ENCODE data around the gene GABRG3.

Gene GABRG3

DNA sequence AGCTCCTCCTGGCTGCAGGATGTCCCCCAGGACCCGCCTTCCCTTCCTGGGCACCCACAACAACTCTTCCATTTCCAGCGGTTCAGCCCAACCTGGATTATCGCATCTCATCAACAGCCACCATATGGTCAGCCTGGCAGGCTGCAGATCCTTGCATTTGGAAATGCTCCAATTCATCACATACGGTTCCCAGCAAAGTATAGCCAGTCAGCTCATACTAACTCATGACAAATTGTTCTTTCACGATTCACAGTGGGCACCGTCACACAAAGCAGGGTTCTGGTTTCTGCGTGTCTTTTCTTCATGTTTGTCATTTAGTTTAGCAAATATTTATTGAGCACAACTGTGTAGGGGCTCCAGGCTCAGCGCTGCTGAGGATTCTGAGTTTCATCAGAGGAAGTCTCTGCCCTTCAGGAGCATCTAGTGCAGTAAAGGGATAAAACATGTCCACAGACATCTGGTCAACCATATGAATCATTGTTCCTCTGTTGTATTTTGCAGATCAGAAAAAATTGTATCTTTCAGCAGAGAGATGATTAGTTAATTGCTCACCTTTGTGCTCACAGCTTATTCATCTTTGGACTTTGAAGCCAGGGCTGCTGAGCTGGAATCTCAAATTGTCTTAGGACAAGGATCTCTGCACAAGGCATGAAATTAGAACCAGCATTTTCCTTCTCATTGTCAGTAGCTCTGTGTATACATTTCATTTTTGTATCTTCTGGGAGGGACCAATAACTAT lies 125.1 kb downstream of the GABRG3 start:
- peak; percentile 25 for DNase-seq (ENCODE audit: low read depth)
- no peak overlapping the region for H3K4me3 ChIP-seq (ENCODE audit: control insufficient read depth, low read depth, low read length)
- TF ChIP-seq, protein P1, sequence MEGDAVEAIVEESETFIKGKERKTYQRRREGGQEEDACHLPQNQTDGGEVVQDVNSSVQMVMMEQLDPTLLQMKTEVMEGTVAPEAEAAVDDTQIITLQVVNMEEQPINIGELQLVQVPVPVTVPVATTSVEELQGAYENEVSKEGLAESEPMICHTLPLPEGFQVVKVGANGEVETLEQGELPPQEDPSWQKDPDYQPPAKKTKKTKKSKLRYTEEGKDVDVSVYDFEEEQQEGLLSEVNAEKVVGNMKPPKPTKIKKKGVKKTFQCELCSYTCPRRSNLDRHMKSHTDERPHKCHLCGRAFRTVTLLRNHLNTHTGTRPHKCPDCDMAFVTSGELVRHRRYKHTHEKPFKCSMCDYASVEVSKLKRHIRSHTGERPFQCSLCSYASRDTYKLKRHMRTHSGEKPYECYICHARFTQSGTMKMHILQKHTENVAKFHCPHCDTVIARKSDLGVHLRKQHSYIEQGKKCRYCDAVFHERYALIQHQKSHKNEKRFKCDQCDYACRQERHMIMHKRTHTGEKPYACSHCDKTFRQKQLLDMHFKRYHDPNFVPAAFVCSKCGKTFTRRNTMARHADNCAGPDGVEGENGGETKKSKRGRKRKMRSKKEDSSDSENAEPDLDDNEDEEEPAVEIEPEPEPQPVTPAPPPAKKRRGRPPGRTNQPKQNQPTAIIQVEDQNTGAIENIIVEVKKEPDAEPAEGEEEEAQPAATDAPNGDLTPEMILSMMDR (conservative IDR thresholded peaks at IDR 0.05; ENCODE audit: control insufficient read depth, insufficient read depth, low read depth, low read length) = no peak

DNA sequence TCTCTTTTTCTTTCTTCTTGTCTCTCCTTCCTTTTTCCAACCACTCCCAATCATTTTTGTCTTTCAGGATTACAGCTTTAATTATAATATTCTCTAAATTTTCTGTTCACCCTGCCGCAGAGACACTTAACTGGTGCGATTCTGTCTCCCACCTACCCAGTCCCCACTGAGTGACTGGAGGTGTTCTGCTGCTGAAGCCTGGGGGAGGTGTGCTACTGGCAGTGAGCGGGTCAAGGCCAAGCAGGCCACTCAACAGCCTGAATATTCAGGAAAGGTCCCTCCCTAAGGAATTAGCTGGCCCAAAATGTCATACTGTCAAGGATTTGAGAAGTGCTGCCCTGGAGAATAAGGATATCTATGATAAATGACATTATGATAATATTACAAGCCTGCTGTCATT lies 126.5 kb downstream of the GABRG3 start:
- no peak for DNase-seq (ENCODE audit: low read depth)
- no peak overlapping the region for H3K4me3 ChIP-seq (ENCODE audit: control insufficient read depth, low read depth, low read length)
- TF ChIP-seq, protein P1 (conservative IDR thresholded peaks at IDR 0.05; ENCODE audit: control insufficient read depth, insufficient read depth, low read depth, low read length) = no peak

DNA sequence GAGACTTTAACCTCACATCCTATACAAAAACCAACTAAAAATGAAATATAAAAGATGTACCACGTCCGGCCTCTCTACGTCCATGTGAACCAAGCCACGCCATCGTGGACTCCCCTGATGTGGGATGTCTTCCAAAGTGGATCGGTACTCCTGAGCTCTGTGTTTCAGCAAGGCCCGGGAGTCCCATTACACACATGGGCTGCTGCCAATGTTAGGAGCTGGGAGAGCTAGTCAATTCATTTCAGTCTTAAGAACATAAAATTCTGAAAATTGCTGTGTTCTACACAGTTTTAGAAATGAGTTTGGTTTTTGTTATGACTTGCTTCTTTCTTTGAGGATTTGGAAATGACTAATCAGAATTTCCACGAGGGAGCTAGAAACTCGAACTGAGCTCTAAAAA lies 131.0 kb downstream of the GABRG3 start:
- H3K4me3 ChIP-seq (ENCODE audit: control insufficient read depth, low read depth, low read length) = no peak overlapping the region
- no peak for DNase-seq (ENCODE audit: low read depth)
- TF ChIP-seq, protein P1 (conservative IDR thresholded peaks at IDR 0.05; ENCODE audit: control insufficient read depth, insufficient read depth, low read depth, low read length) = no peak

DNA sequence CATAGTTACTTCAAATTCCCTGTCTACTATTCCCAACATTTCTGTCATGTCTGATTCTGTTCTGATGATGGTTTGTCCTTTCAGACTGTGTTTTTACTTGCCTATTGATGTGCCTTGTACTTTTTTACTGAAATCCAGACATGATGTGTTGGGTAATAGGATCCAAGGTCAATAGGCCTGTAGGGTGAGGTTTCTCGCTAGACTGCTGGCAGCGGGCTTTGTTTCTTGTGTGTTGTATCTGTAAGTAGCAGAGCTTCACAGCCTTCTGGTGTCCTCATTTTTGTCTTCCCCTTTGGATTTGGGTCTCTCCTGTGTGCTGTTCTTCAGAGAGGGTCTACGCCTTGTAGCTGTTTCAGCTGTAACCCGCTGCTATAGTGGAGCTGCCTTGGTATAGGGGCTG lies 140.3 kb downstream of the GABRG3 start:
- DNase-seq (ENCODE audit: low read depth) = no peak
- TF ChIP-seq, protein P1 (conservative IDR thresholded peaks at IDR 0.05; ENCODE audit: control insufficient read depth, insufficient read depth, low read depth, low read length) = no peak
- no peak overlapping the region for H3K4me3 ChIP-seq (ENCODE audit: control insufficient read depth, low read depth, low read length)

DNA sequence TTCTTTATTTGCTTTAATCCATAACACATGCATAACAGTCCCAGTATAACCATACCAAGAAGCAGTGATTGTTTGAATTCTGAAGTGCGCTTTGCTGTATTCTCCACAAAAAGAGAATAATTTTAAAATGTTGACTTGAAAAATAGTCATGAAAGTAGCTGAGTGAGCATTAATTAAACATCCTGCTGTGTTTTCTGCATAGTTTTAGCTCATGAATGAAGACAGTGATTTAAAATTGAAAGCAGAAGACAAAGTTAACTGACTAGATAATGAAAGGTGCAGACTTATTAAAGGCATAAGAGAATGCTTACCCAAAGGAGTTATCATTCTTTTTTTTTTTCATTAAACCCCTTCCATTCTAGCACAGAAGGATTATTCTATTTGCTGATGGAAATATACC lies 143.5 kb downstream of the GABRG3 start:
- no peak overlapping the region for H3K4me3 ChIP-seq (ENCODE audit: control insufficient read depth, low read depth, low read length)
- DNase-seq (ENCODE audit: low read depth) = no peak
- TF ChIP-seq, protein P1 (conservative IDR thresholded peaks at IDR 0.05; ENCODE audit: control insufficient read depth, insufficient read depth, low read depth, low read length) = no peak

DNA sequence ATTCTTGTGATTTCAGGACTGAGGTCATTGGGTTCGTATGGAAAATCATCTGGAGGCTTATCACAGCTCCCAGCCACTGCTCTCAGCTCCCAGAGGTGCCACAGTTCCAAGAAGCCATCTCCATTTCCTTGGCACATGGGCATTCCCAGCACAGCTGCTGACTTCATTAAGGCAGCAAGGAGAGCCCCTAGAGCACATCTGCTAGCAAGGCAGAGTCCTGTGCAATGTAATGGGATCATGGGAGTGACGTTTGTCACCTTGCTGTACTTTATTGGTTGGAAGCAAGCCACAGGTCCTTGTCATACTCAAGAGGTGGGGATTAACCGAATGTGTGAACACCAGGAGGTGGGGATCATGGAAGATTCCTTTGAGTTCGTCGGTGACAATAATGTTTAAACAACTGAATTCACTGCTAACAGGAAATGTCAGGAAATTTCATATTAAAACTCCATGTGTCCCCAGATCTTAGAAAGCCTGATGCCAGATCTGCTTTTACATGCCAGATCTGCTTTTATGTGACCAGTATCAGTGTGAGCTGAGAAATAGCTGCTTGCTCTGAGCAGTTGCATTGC lies 148.8 kb downstream of the GABRG3 start:
- DNase-seq (ENCODE audit: low read depth) = no peak
- TF ChIP-seq, protein P1 (conservative IDR thresholded peaks at IDR 0.05; ENCODE audit: control insufficient read depth, insufficient read depth, low read depth, low read length) = no peak
- no peak overlapping the region for H3K4me3 ChIP-seq (ENCODE audit: control insufficient read depth, low read depth, low read length)
